Hippocampal formation (tissue), 2 donors: ENCODE results near the gene NAA20.
A peak's percentile ranks its signal among the peaks of the same experiment; 100 is the strongest.
"Not testable (repeated sequence)": the region's sequence is repeated elsewhere in the genome, so short reads cannot be mapped to it uniquely, and the experiment has no call there.

Experiments used
- DNase-seq, 2 donors: peaks; one replicate each; lab custom pipeline; 2025; lab: John Stamatoyannopoulos, UW

The NAA20 gene

GRCh38 chr20:19991308-19991707 lies 25.9 kb upstream of the NAA20 start:
- no peak for DNase-seq

- DNase-seq: no peak
These were observed 25.3 kb upstream of the NAA20 start for GRCh38 chr20:19991854-19992253.

- peak in 1 of 2 donors; percentile 42 for DNase-seq
These were observed 23.9 kb upstream of the NAA20 start for GRCh38 chr20:19992996-19993908.

GRCh38 chr20:19993958-19994669 lies 23.0 kb upstream of the NAA20 start:
- peak in 1 of 2 donors; percentile 44 for DNase-seq

GRCh38 chr20:19995220-19995863 lies 21.8 kb upstream of the NAA20 start:
- peak; percentile 13 to 79 for DNase-seq

- no peak for DNase-seq
These were observed 20.9 kb upstream of the NAA20 start for GRCh38 chr20:19996222-19996621.

- DNase-seq: peak; percentile 31 to 34
These were observed 20.2 kb upstream of the NAA20 start for GRCh38 chr20:19996917-19997316.

GRCh38 chr20:19998990-19999705 lies 18.0 kb upstream of the NAA20 start:
- DNase-seq: no peak

- no peak for DNase-seq
These were observed 16.8 kb upstream of the NAA20 start for GRCh38 chr20:20000211-20000968.

- no peak for DNase-seq
These were observed 14.8 kb upstream of the NAA20 start for GRCh38 chr20:20002101-20002998.

- peak; percentile 33 to 54 for DNase-seq
These were observed 13.9 kb upstream of the NAA20 start for GRCh38 chr20:20003031-20003954.

- DNase-seq: not testable (repeated sequence)
These were observed 13.2 kb upstream of the NAA20 start for GRCh38 chr20:20003955-20004322.

GRCh38 chr20:20005342-20005741 lies 11.8 kb upstream of the NAA20 start:
- no peak for DNase-seq

GRCh38 chr20:20009784-20010253 lies 7.3 kb upstream of the NAA20 start:
- no peak for DNase-seq

- DNase-seq: peak in 1 of 2 donors; percentile 78
These were observed 6.3 kb upstream of the NAA20 start for GRCh38 chr20:20010639-20011500.

GRCh38 chr20:20012541-20012940 lies 4.6 kb upstream of the NAA20 start:
- DNase-seq: peak; percentile 37 to 70

- no peak for DNase-seq
These were observed 2.5 kb upstream of the NAA20 start for GRCh38 chr20:20014659-20015058.

- no peak for DNase-seq
These were observed 653 bp downstream of the NAA20 start for GRCh38 chr20:20017844-20018185.
